Stimulated activated effector memory CD8-positive, alpha-beta T cell treated with anti-CD3 and anti-CD28 coated beads, Interleukin-12 subunit alpha, Interleukin-12 subunit beta, amount 100 ng/mL, for 72 hours (primary cell): Measurements from ENCODE around the gene POLR3E.

Experiments used
- ATAC-seq: fragments of 150-1000 bp; cut with Tn5 transposase; 2 replicates; pipeline ENCODE4 v1.10.0; 2021
- DNase-seq, 2 donors: peaks; one replicate each; pipeline ENCODE4 v3.0.0; 2021 to 2022; ENCODE audit warnings: low spot score in 2 of 2
- H3K27ac Mint-ChIP-seq: one replicate; pipeline ENCODE4 v1.8.0; 2022; ENCODE audit warnings: mild to moderate bottlenecking, mixed read lengths
- H3K36me3 Mint-ChIP-seq: one replicate; pipeline ENCODE4 v1.8.0; 2022; ENCODE audit warnings: mild to moderate bottlenecking, mixed read lengths
- H3K4me1 Mint-ChIP-seq: one replicate; pipeline ENCODE4 v1.8.0; 2022; ENCODE audit warnings: mixed read lengths
- H3K4me3 Mint-ChIP-seq: one replicate; pipeline ENCODE4 v1.8.0; 2022; ENCODE audit warnings: mild to moderate bottlenecking, mixed read lengths
- H3K9me3 Mint-ChIP-seq: one replicate; pipeline ENCODE4 v1.8.0; 2022; ENCODE audit warnings: mixed read lengths

Gene POLR3E

GRCh38 chr16:22297114-22297870, at the start of gene POLR3E:
POLR3E (plus strand) TSS chr16:22297409; CDS start chr16:22302969, 5,560 bp downstream.
- H3K4me1 Mint-ChIP-seq = peaks cover 53% of the 10 kb centered on the region

GRCh38 chr16:22250522-22250921, 46.7 kb upstream of the POLR3E start:
- ATAC-seq = no peak
- Mint-ChIP-seq H3K27ac (no peak overlapping the region), H3K9me3 (peaks cover 3% of the 10 kb centered on the region), H3K4me1 (peaks cover 27% of the 10 kb centered on the region), H3K4me3 (no peak overlapping the region), H3K36me3 (peaks cover 78% of the 10 kb centered on the region)
- DNase-seq = no peak

More at GRCh38 chr16:22297114-22297870, at the start of gene POLR3E:
- DNase-seq = peak; percentile 100
- peak; percentile 89 for ATAC-seq
- H3K4me3 Mint-ChIP-seq = peak within 1 kb of the TSS; percentile 83
- peaks cover 64% of the 10 kb centered on the region for H3K36me3 Mint-ChIP-seq
- no peaks in the 10 kb centered on the region for H3K9me3 Mint-ChIP-seq
- H3K27ac Mint-ChIP-seq = peak within 1 kb of the TSS; percentile 100

GRCh38 chr16:22252317-22252716, 44.9 kb upstream of the POLR3E start:
- peak overlapping the region; percentile 41 for H3K27ac Mint-ChIP-seq
- peaks cover 3% of the 10 kb centered on the region for H3K9me3 Mint-ChIP-seq
- no peak overlapping the region for H3K4me3 Mint-ChIP-seq
- DNase-seq = no peak
- no peak for ATAC-seq
- H3K4me1 Mint-ChIP-seq = peaks cover 27% of the 10 kb centered on the region
- peaks cover 73% of the 10 kb centered on the region for H3K36me3 Mint-ChIP-seq

- no peak for ATAC-seq
These were observed 43.9 kb upstream of the POLR3E start for GRCh38 chr16:22253272-22253671.

GRCh38 chr16:22255335-22255734, 41.9 kb upstream of the POLR3E start:
- no peak for ATAC-seq
- Mint-ChIP-seq H3K9me3 (peaks cover 3% of the 10 kb centered on the region), H3K4me1 (peaks cover 25% of the 10 kb centered on the region), H3K36me3 (peaks cover 78% of the 10 kb centered on the region), H3K27ac (no peak overlapping the region), H3K4me3 (no peak overlapping the region)
- DNase-seq = no peak

More at GRCh38 chr16:22253272-22253671, 43.9 kb upstream of the POLR3E start:
- no peak overlapping the region for H3K4me3 Mint-ChIP-seq
- H3K36me3 Mint-ChIP-seq = peaks cover 79% of the 10 kb centered on the region
- DNase-seq = no peak
- H3K4me1 Mint-ChIP-seq = peaks cover 27% of the 10 kb centered on the region
- H3K27ac Mint-ChIP-seq = peak overlapping the region; percentile 41
- H3K9me3 Mint-ChIP-seq = peaks cover 3% of the 10 kb centered on the region

- Mint-ChIP-seq H3K4me3 (no peak overlapping the region), H3K9me3 (peaks cover 3% of the 10 kb centered on the region), H3K36me3 (peaks cover 61% of the 10 kb centered on the region), H3K4me1 (peaks cover 22% of the 10 kb centered on the region), H3K27ac (no peak overlapping the region)
- DNase-seq = no peak
- ATAC-seq = no peak
These were observed 39.8 kb upstream of the POLR3E start for GRCh38 chr16:22257440-22257839.

- peaks cover 67% of the 10 kb centered on the region for H3K36me3 Mint-ChIP-seq
These were observed 36.7 kb upstream of the POLR3E start for GRCh38 chr16:22260490-22260889.

GRCh38 chr16:22262460-22262859, 34.7 kb upstream of the POLR3E start:
- DNase-seq = no peak
- no peak overlapping the region for H3K4me3 Mint-ChIP-seq

More at GRCh38 chr16:22260490-22260889, 36.7 kb upstream of the POLR3E start:
- Mint-ChIP-seq H3K27ac (peak overlapping the region; percentile 6), H3K4me3 (no peak overlapping the region), H3K9me3 (no peaks in the 10 kb centered on the region), H3K4me1 (peaks cover 8% of the 10 kb centered on the region)
- DNase-seq = no peak
- ATAC-seq = no peak

GRCh38 chr16:22264786-22265185, 32.4 kb upstream of the POLR3E start:
- Mint-ChIP-seq H3K4me1 (peaks cover 8% of the 10 kb centered on the region), H3K4me3 (no peak overlapping the region), H3K27ac (peak overlapping the region; percentile 48), H3K9me3 (no peaks in the 10 kb centered on the region), H3K36me3 (peaks cover 66% of the 10 kb centered on the region)
- ATAC-seq = no peak
- no peak for DNase-seq

More at GRCh38 chr16:22262460-22262859, 34.7 kb upstream of the POLR3E start:
- H3K9me3 Mint-ChIP-seq = no peaks in the 10 kb centered on the region
- H3K4me1 Mint-ChIP-seq = peaks cover 8% of the 10 kb centered on the region
- peak; percentile 92 for ATAC-seq
- H3K27ac Mint-ChIP-seq = peak overlapping the region; percentile 83
- H3K36me3 Mint-ChIP-seq = peaks cover 66% of the 10 kb centered on the region

GRCh38 chr16:22265351-22265750, 31.9 kb upstream of the POLR3E start:
- Mint-ChIP-seq H3K4me3 (no peak overlapping the region), H3K4me1 (peaks cover 9% of the 10 kb centered on the region), H3K27ac (no peak overlapping the region), H3K9me3 (no peaks in the 10 kb centered on the region), H3K36me3 (peaks cover 69% of the 10 kb centered on the region)
- DNase-seq = no peak
- no peak for ATAC-seq

- Mint-ChIP-seq H3K4me3 (no peak overlapping the region), H3K4me1 (peaks cover 13% of the 10 kb centered on the region), H3K36me3 (peaks cover 79% of the 10 kb centered on the region), H3K27ac (peak overlapping the region; percentile 52), H3K9me3 (no peaks in the 10 kb centered on the region)
- DNase-seq (no peak), ATAC-seq (no peak)
These were observed 30.7 kb upstream of the POLR3E start for GRCh38 chr16:22266546-22266945.

- DNase-seq (no peak), ATAC-seq (no peak)
- H3K4me1 Mint-ChIP-seq = peaks cover 8% of the 10 kb centered on the region
- H3K27ac Mint-ChIP-seq = peak overlapping the region; percentile 70
- peaks cover 85% of the 10 kb centered on the region for H3K36me3 Mint-ChIP-seq
- no peak overlapping the region for H3K4me3 Mint-ChIP-seq
- no peaks in the 10 kb centered on the region for H3K9me3 Mint-ChIP-seq
These were observed 29.4 kb upstream of the POLR3E start for GRCh38 chr16:22267764-22268163.

GRCh38 chr16:22270525-22270924, 26.7 kb upstream of the POLR3E start:
- ATAC-seq (no peak), DNase-seq (no peak)
- Mint-ChIP-seq H3K27ac (no peak overlapping the region), H3K9me3 (no peaks in the 10 kb centered on the region), H3K4me3 (no peak overlapping the region), H3K4me1 (peaks cover 6% of the 10 kb centered on the region), H3K36me3 (peaks cover 86% of the 10 kb centered on the region)

GRCh38 chr16:22272870-22273650, 24.1 kb upstream of the POLR3E start:
- Mint-ChIP-seq H3K9me3 (no peaks in the 10 kb centered on the region), H3K27ac (no peak overlapping the region), H3K4me1 (peaks cover 6% of the 10 kb centered on the region), H3K4me3 (no peak overlapping the region), H3K36me3 (peaks cover 77% of the 10 kb centered on the region)
- ATAC-seq = no peak
- DNase-seq = no peak

GRCh38 chr16:22274916-22275315, 22.3 kb upstream of the POLR3E start:
- Mint-ChIP-seq H3K4me1 (peaks cover 6% of the 10 kb centered on the region), H3K36me3 (peaks cover 76% of the 10 kb centered on the region), H3K4me3 (no peak overlapping the region), H3K27ac (no peak overlapping the region), H3K9me3 (no peaks in the 10 kb centered on the region)
- no peak for ATAC-seq
- DNase-seq = no peak
